SJSA1 (cell line): ENCODE data around the gene TYW1. TPM values are rescaled to one million over a fixed set of nuclear protein-coding genes. Genes with fewer than 3 reads are reported as not detected.
"Not testable (repeated sequence)": the region's sequence is repeated elsewhere in the genome, so short reads cannot be mapped to it uniquely, and the experiment has no call there.

Source experiments
- DNase-seq, 2 experiments: peaks; one replicate each; pipeline ENCODE4 v3.0.0-alpha.2; 2015 to 2020; ENCODE audit warnings: low spot score in 2 of 2, low read depth in 1 of 2
- H3K27ac ChIP-seq: fragments of 250-450 bp; sonication (Bioruptor Pico); 2 replicates; pipeline ENCODE4 v1.5.1; 2020; ENCODE audit warnings: mild to moderate bottlenecking, moderate library complexity
- H3K27me3 ChIP-seq: fragments of 250-450 bp; sonication (Bioruptor Pico); replicated peaks from 2 replicates; pipeline ENCODE4 v1.5.1; 2020; ENCODE audit warnings: mild to moderate bottlenecking, moderate library complexity
- H3K36me3 ChIP-seq: fragments of 250-450 bp; sonication (Bioruptor Pico); 2 replicates; pipeline ENCODE4 v1.5.1; 2020; ENCODE audit warnings: mild to moderate bottlenecking
- H3K4me1 ChIP-seq: fragments of 250-450 bp; sonication (Bioruptor Pico); replicated peaks from 2 replicates; pipeline ENCODE4 v1.6.1; 2021; ENCODE audit warnings: mild to moderate bottlenecking
- H3K4me3 ChIP-seq: fragments of 250-450 bp; sonication (Bioruptor Pico); 2 replicates; pipeline ENCODE4 v1.5.1; 2020; ENCODE audit warnings: mild to moderate bottlenecking
- H3K9me3 ChIP-seq: fragments of 250-450 bp; sonication (Bioruptor Pico); replicated peaks from 2 replicates; pipeline ENCODE4 v1.5.1; 2020; ENCODE audit warnings: mild to moderate bottlenecking
- total RNA-seq: library from RNA; depleted of rRNA; stranded (reverse); fragments of >200 nt; shearing (Covaris generic); gene quantifications from 2 replicates; pipeline ENCODE4 v1.2.3, GENCODE V29; 2014

The TYW1 gene
- total RNA-seq, 1 experiment from 2014 or later = 17.3 TPM

DNA sequence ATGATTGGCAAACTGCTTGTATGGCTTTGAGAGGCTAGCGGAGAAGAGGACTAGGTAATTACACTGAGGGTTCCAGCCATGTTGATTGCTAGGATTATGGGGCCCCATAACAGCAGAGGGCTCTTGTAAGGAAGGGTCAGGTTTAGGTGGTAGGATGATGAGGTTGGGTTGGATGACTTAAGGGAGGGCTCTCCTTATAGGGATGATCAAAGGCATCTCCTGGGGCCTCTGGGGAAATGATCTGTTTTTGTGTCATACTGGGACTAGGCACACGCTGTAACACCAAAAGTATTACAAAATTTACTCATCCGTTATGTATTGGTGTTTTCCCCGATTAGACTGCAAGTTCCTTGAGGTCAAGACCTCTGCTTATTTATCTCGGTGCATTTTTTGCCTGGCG is 103.4 kb downstream of the TYW1 start:
- H3K27me3 ChIP-seq, DNase-seq, H3K4me3 ChIP-seq, H3K36me3 ChIP-seq, H3K4me1 ChIP-seq, H3K27ac ChIP-seq, H3K9me3 ChIP-seq: not testable (repeated sequence)

DNA sequence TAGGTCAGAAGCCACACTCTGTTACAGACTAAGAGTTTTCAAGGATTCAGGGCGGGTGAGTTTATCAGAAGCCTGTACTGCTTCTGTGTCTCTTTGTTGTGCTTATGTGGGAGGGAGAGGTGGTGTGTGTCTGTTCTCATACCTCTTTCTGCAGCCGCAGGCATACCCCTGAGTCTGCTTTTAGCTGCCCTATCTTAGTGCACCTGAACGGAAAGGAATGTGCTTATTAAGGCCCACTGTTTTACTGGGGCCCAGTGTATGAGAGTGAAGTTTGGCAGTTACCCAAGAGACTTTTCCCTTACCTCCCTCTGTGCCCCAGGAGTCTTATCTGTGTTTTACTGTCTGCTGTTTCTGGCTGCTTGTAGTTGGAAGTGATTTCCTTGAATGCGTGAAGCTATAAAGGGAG is 104.3 kb downstream of the TYW1 start:
- Histone ChIP-seq H3K4me3 (no peak overlapping the region), H3K27ac (no peak overlapping the region), H3K9me3 (no peaks in the 10 kb centered on the region), H3K4me1 (no peaks in the 10 kb centered on the region), H3K27me3 (no peaks in the 10 kb centered on the region), H3K36me3 (no peaks in the 10 kb centered on the region)
- no peak for DNase-seq

DNA sequence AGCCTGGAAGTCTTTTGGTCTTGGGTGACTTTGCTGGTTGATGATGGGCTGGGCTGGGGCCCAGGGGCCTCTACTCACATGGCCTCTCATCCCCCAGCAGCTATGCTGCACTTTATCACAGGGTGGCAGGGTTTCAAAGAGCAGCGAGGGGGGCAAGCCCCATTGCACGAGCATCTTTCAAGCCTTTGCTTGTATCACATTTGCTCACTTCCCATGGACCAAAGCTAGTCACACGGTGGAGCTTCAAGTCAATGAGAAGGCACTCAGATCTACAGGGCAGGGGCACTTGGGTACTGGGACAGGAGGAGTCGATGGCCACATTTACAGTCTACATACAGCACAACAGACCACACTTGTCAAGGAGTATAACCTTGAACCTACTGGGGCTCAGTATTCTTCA is 108.3 kb downstream of the TYW1 start:
- not testable (repeated sequence) for DNase-seq, H3K4me3 ChIP-seq

DNA sequence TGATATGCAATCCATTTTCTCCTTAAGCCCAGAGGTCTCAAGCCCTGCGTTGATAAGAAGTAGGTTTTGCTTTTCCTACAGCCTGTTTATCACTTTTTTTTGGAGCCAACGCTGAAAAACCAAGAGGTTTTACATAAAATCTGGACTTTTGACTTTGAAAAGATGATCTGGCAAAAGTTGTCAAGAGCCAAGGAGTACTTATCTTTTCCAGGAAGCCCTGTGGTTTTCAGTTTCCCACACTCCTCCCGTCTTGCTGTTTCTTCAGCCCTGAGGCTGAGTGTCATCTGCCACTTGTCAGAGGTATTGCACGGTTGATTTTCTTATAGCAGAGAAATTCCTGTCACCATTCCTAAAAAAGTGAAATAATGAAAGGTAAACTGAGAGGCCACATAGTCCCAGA is 108.7 kb downstream of the TYW1 start:
- DNase-seq = no peak
- H3K27ac ChIP-seq = no peak overlapping the region
- no peaks in the 10 kb centered on the region for H3K4me1 ChIP-seq
- no peaks in the 10 kb centered on the region for H3K9me3 ChIP-seq
- no peaks in the 10 kb centered on the region for H3K36me3 ChIP-seq
- H3K27me3 ChIP-seq = no peaks in the 10 kb centered on the region
- H3K4me3 ChIP-seq = no peak overlapping the region

More for the DNA sequence above, 108.3 kb downstream of the TYW1 start:
- H3K36me3 ChIP-seq, H3K27me3 ChIP-seq, H3K9me3 ChIP-seq, H3K4me1 ChIP-seq, H3K27ac ChIP-seq: not testable (repeated sequence)

DNA sequence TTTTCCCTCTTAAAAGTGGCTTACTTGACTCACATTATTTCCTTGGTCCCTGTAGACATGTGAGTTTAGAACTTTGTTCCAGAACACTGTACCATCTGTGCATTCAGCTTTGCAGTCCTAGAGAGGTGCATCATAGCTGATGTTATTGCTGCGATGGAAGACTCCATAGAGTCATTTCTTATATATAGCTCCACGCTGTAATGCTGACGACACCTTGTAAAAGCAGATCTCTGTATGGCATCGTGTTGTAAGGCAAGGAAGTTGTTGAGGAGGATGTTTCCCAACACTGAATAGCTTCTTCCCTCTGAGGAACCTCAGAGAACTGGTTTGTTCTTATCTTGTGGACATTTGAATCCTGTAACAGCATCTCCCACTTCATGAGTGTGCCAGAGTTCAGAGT is 109.6 kb downstream of the TYW1 start:
- not testable (repeated sequence) for H3K4me1 ChIP-seq, DNase-seq, H3K27ac ChIP-seq, H3K9me3 ChIP-seq, H3K36me3 ChIP-seq, H3K4me3 ChIP-seq, H3K27me3 ChIP-seq

DNA sequence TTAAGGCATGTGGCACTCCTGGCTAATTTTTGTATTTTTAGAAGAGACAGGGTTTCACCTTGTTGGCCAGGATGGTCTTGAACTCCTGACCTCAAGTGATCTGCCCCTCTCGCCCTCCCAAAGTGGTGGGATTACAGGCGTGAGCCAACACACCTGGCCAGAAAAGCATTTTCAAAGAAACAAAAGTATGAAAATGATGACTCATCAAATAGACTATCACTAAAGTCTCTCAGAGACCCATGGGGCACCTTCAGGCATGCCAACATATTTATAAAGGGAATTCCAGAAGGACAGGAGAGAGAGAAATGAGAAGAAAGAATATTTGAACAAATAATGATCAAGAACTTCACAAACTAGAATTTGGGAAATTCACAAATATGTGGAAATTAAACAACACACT is 114.7 kb downstream of the TYW1 start:
- not testable (repeated sequence) for H3K4me1 ChIP-seq, H3K36me3 ChIP-seq, H3K9me3 ChIP-seq, DNase-seq, H3K4me3 ChIP-seq, H3K27ac ChIP-seq, H3K27me3 ChIP-seq

DNA sequence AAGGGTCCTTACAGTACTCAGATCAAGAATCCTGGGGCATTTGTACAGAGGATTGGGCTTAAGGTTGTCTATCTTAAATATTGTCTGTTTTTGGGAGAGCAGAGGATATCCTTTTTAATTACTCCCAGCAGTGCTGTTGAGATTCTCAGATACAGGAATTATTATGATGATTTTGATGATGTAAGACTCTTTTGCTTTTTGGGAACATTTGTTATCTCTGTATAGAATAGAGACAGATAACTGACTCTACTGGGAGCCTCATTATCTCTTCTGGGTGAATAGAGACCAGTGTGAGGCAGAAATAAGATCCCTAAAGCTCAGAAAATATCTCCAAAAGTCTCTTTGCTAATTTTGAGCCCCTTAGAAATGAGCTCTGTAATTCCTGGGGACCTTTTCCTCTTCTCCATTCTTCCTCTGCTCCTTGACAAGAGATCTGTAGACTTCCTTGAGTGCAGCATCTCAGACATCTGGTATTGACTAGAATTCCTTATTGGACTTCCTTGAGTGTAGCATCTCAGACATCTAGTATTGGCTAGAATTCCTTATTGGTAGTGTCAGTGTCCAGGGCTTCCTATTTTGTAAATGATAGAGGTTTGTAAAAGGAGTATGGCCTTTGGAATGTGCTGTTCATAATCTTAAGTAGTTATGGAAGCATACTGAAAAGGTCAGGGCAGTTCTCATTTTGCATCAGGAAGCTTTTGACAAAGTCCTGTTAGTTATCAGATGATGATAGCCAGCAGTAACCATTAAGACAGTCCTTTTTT is 118.0 kb downstream of the TYW1 start:
- not testable (repeated sequence) for H3K4me3 ChIP-seq, H3K27ac ChIP-seq

DNA sequence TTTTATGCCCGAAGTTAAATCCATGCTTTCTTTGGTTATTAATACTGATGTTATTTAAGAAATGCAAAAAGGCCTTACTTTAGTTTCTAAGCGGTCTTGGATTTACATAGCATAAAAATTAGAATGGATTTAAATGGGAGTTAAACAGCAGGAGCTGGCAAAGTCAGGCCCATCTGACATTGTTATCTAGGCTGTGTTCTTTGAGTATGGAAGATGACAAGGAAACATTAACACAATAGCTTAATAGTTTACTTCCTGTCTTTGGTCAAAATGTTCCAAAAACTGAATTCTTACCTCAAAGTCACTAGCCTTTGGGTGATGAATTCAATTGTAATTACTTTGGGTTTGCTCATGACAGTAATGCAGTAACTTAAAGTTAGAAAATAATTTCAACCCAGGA is 123.9 kb downstream of the TYW1 start:
- not testable (repeated sequence) for H3K4me1 ChIP-seq, H3K4me3 ChIP-seq, H3K9me3 ChIP-seq, DNase-seq, H3K27ac ChIP-seq, H3K36me3 ChIP-seq, H3K27me3 ChIP-seq

More for the DNA sequence above, 118.0 kb downstream of the TYW1 start:
- not testable (repeated sequence) for H3K9me3 ChIP-seq, H3K4me1 ChIP-seq, DNase-seq, H3K36me3 ChIP-seq, H3K27me3 ChIP-seq

DNA sequence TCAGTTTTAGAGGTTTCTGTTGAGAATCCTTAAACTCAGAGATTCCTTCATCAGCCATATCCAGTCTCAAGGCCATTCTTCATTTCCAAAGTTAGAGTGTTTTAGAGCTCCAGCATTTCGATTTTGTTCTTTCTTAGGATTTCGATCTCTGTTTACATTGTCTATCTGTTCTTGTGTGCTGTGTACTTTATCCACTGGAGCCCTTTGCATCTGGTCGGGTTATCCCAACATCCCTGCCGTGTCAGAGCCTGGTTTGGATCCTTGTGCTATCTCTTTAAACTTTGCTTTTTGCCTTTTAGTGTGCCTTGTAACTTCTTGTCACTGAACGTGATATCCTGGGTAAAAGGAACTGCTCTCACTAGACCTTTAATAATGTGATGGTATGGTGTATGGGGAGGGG is 131.6 kb downstream of the TYW1 start:
- not testable (repeated sequence) for H3K4me3 ChIP-seq, H3K36me3 ChIP-seq, H3K27ac ChIP-seq, H3K9me3 ChIP-seq, DNase-seq, H3K4me1 ChIP-seq, H3K27me3 ChIP-seq

DNA sequence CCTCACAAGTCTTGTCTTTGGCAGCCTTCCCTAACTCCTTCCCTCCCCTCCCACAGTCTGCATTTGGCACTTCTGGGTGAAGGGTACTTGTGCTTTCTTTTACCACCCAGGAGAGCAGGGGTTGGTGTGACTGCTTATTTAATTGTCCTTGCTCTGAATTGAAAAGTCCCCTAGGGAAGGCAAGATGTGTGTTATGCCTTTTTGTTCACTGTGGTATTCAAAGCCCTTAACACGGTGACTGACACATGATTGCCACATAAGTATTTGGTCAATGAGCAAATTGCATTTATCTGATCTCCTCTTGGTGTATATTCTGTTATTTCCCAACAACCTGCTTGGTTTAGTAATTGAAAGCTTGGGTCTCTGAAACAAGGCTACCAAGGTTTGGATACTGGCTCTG is 134.1 kb downstream of the TYW1 start:
- DNase-seq, H3K27me3 ChIP-seq, H3K36me3 ChIP-seq, H3K4me3 ChIP-seq, H3K9me3 ChIP-seq, H3K27ac ChIP-seq, H3K4me1 ChIP-seq: not testable (repeated sequence)

DNA sequence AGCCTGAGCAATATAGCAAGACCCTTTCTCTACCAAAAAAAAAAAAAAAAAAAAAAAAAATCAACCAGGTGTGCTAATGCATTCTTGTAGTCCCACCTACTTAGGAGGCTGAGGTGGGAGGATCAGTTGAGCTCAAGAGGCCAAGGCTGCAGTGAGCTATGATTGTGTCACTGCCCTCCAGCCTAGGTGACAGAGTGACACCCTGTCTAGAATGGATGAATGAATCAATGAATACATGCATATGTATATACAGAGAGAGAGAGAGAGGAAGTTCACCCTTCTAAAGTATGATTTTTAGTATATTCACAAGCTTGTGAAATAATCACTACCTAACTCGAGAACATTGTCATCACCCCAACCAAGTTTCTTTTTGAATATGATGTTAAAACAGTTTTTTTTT is 138.3 kb downstream of the TYW1 start:
- not testable (repeated sequence) for H3K9me3 ChIP-seq, H3K36me3 ChIP-seq, H3K4me1 ChIP-seq, H3K4me3 ChIP-seq, H3K27ac ChIP-seq, DNase-seq, H3K27me3 ChIP-seq

DNA sequence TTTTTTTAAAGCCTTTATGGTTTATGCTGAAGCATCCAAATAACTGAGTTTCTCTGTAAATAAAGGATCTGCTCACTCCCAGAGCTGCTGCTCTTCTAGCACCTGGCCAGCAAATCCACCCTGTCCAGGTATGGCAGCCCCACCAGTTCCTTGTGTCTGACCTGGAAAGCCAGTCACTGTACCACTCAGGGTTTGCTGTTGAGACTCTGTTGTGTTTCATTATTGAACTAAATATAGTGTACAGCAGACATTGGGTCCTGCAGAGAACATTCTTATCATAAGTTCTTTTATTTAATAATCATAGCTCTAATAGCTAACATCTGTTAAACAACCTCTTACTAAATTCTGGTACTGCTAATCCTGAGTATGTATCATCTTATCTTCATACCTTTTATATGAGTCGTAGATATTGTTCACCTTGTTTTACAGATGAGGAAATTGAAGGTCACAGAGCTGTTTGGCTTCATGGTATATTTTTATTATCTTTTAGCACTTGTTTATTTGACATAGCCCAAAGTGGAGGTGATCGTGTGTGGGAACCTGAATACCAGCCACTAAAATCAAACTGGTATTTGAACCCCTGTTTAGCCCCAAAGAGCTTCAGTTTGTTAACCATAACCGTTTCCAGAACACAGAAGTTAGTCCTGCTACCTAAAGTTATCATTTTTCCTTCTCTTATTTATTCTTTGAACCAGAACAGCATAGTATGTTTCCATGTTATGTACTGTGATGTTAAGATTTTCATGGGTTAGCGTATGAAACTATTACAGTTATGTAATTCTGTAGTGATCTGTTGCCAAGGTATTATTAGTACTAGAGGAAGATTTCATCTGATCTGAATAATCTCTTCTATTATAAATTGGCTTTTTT is 139.2 kb downstream of the TYW1 start:
- not testable (repeated sequence) for H3K27me3 ChIP-seq, H3K36me3 ChIP-seq, DNase-seq, H3K4me1 ChIP-seq, H3K27ac ChIP-seq, H3K4me3 ChIP-seq, H3K9me3 ChIP-seq

DNA sequence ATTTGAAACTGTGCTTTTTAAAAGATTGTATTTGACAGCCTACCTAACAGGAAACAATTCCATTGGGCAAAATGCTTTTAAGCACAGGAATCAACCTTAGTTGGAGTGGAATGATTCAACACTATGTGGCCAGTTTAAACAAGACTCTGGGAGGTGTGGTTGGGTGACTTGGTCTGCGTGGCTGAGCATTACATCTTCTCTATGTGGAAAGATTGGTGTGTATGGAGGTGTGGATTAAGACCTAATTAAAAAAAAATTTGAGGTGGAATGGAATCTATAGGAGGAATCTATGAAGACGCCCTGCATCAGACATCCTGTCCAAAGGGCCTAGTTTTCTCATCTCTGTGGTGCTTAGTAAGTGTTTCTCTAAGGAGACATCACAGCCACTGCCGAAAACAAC is 140.9 kb downstream of the TYW1 start:
- not testable (repeated sequence) for H3K27ac ChIP-seq, H3K4me1 ChIP-seq, H3K4me3 ChIP-seq, DNase-seq, H3K36me3 ChIP-seq, H3K9me3 ChIP-seq, H3K27me3 ChIP-seq

DNA sequence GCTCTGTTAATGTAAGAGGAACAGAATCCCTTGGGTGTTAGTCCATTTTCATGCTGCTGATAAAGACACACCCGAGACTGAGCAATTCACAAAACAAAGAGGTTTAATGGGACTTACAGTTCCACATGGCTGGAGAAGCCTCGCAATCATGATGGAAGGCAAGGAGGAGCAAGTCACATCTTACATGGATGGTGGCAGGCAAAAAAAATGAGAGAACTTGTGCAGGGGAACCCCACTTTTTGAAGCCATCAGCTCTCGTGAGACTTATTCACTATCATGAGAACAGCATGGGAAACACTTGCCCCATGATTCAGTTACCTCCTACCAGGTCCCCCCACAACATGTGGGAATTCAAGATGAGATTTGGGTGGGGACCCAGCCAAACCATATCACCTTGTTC is 143.2 kb downstream of the TYW1 start:
- DNase-seq, H3K27me3 ChIP-seq, H3K4me3 ChIP-seq, H3K4me1 ChIP-seq, H3K27ac ChIP-seq, H3K9me3 ChIP-seq, H3K36me3 ChIP-seq: not testable (repeated sequence)
